ENCODE results near the gene VEGFD.

VEGFD gene

GRCh38 chrX:15301924-15302323 is 82.3 kb downstream of the VEGFD start:
- peaks cover 3% of the 10 kb centered on the region; the same call in 1 of the 2 replicates for H3K27me3 ChIP-seq (ENCODE audit: control insufficient read depth, insufficient read depth, low read length)
- no peaks in the 10 kb centered on the region for H3K4me1 ChIP-seq (ENCODE audit: control insufficient read depth, insufficient read depth, low read length)
- H3K27ac ChIP-seq (ENCODE audit: low read depth, low read length): no peak overlapping the region
- no peak overlapping the region for H3K4me3 ChIP-seq (ENCODE audit: low read depth, low read length)
- H3K9ac ChIP-seq (ENCODE audit: low read depth, low read length): no peak overlapping the region
- no peaks in the 10 kb centered on the region for H3K36me3 ChIP-seq (ENCODE audit: control insufficient read depth, insufficient read depth, low read length)
- no peaks in the 10 kb centered on the region for H3K9me3 ChIP-seq (ENCODE audit: control insufficient read depth, insufficient read depth, low read length)

- H3K27ac ChIP-seq (ENCODE audit: low read depth, low read length): no peak overlapping the region
- H3K4me3 ChIP-seq (ENCODE audit: low read depth, low read length): no peak overlapping the region
- no peaks in the 10 kb centered on the region for H3K4me1 ChIP-seq (ENCODE audit: control insufficient read depth, insufficient read depth, low read length)
- H3K36me3 ChIP-seq (ENCODE audit: control insufficient read depth, insufficient read depth, low read length): no peaks in the 10 kb centered on the region
- H3K27me3 ChIP-seq (ENCODE audit: control insufficient read depth, insufficient read depth, low read length): peaks cover 3% of the 10 kb centered on the region; the same call in 1 of the 2 replicates
- H3K9ac ChIP-seq (ENCODE audit: low read depth, low read length): no peak overlapping the region
- no peaks in the 10 kb centered on the region for H3K9me3 ChIP-seq (ENCODE audit: control insufficient read depth, insufficient read depth, low read length)
Observed at GRCh38 chrX:15299941-15300851, 84.0 kb downstream of the VEGFD start.

GRCh38 chrX:15298780-15299179 is 85.4 kb downstream of the VEGFD start:
- H3K4me1 ChIP-seq (ENCODE audit: control insufficient read depth, insufficient read depth, low read length): no peaks in the 10 kb centered on the region
- H3K27ac ChIP-seq (ENCODE audit: low read depth, low read length): no peak overlapping the region
- H3K36me3 ChIP-seq (ENCODE audit: control insufficient read depth, insufficient read depth, low read length): no peaks in the 10 kb centered on the region
- H3K27me3 ChIP-seq (ENCODE audit: control insufficient read depth, insufficient read depth, low read length): 0 out of 2 replicates have a peak, but pooled peaks cover 3% of the 10 kb centered on the region
- H3K9ac ChIP-seq (ENCODE audit: low read depth, low read length): no peak overlapping the region
- H3K9me3 ChIP-seq (ENCODE audit: control insufficient read depth, insufficient read depth, low read length): no peaks in the 10 kb centered on the region
- H3K4me3 ChIP-seq (ENCODE audit: low read depth, low read length): no peak overlapping the region

GRCh38 chrX:15298201-15298600 is 86.0 kb downstream of the VEGFD start:
- Histone ChIP-seq H3K9ac (ENCODE audit: low read depth, low read length) (no peak overlapping the region), H3K36me3 (ENCODE audit: control insufficient read depth, insufficient read depth, low read length) (no peaks in the 10 kb centered on the region), H3K4me3 (ENCODE audit: low read depth, low read length) (no peak overlapping the region), H3K4me1 (ENCODE audit: control insufficient read depth, insufficient read depth, low read length) (no peaks in the 10 kb centered on the region), H3K27me3 (ENCODE audit: control insufficient read depth, insufficient read depth, low read length) (0 out of 2 replicates have a peak, but pooled peaks cover 3% of the 10 kb centered on the region), H3K27ac (ENCODE audit: low read depth, low read length) (no peak overlapping the region), H3K9me3 (ENCODE audit: control insufficient read depth, insufficient read depth, low read length) (no peaks in the 10 kb centered on the region)
